ENCODE results near the gene MRPL12.
A peak's percentile ranks its signal among the peaks of the same experiment; 100 is the strongest.
"Not testable (repeated sequence)": the region's sequence is repeated elsewhere in the genome, so short reads cannot be mapped to it uniquely, and the experiment has no call there.

MRPL12 gene

GRCh38 chr17:81735264-81736102, 32.3 kb downstream of the MRPL12 start:
- intact Hi-C loops (cut with DNase I) = no loop called here
- peak in 1 of 10 donors; percentile 71 for DNase-seq

GRCh38 chr17:81737947-81738800, 35.0 kb downstream of the MRPL12 start:
- DNase-seq = no peak
- intact Hi-C loops (cut with DNase I) = no loop called here

- intact Hi-C loops (cut with DNase I) = no loop called here
- peak in 1 of 10 donors; percentile 64 for DNase-seq
Observed at GRCh38 chr17:81738801-81739393, 35.7 kb downstream of the MRPL12 start.

GRCh38 chr17:81739593-81739992, 36.4 kb downstream of the MRPL12 start:
- intact Hi-C loops (cut with DNase I); DNase-seq: not testable (repeated sequence)

- DNase-seq = no peak
- intact Hi-C loops (cut with DNase I) = no loop called here
Observed at GRCh38 chr17:81740395-81740961, 37.3 kb downstream of the MRPL12 start.

GRCh38 chr17:81741049-81741593, 38.0 kb downstream of the MRPL12 start:
- DNase-seq = no peak
- intact Hi-C loops (cut with DNase I) = no loop called here

GRCh38 chr17:81741594-81742452, 38.7 kb downstream of the MRPL12 start:
- peak in 1 of 10 donors; percentile 67 for DNase-seq
- intact Hi-C loops (cut with DNase I) = no loop called here
